Heart right ventricle (tissue), 16 donors: ENCODE data around the gene TOX2. TPM values are rescaled to one million over a fixed set of nuclear protein-coding genes. Genes with fewer than 3 reads are reported as not detected.

Source experiments
- ATAC-seq, 8 donors: fragments of 200-7000 bp; cut with Tn5 transposase; one replicate each; pipeline ENCODE4 v1.9.1; 2020; ENCODE audit warnings: mild to moderate bottlenecking in 8 of 8, moderate library complexity in 8 of 8, moderate number of reproducible peaks in 1 of 8
- DNase-seq, 2 donors: peaks; one replicate each; pipeline ENCODE4 v3.0.0-alpha.2; 2020
- H3K27ac ChIP-seq, 10 donors: fragments of 200-600 bp; sonication (generic) in 2 of 10; one replicate each; pipeline versions ENCODE4 v1.5.0 to v1.8.0; 2020 to 2022; ENCODE audit warnings: mild to moderate bottlenecking in 3 of 10
- H3K27me3 ChIP-seq, 7 donors: fragments of 200-600 bp; one replicate each; pipeline ENCODE4 v1.8.0; 2021 to 2022; ENCODE audit warnings: mild to moderate bottlenecking in 2 of 7
- H3K36me3 ChIP-seq, 9 donors: fragments of 200-600 bp; sonication (generic) in 1 of 9; one replicate each; pipeline versions ENCODE4 v1.5.0 to v1.8.0; 2020 to 2022; ENCODE audit warnings: mild to moderate bottlenecking in 2 of 9
- H3K4me1 ChIP-seq, 9 donors: fragments of 200-600 bp; sonication (generic) in 1 of 9; one replicate each; pipeline versions ENCODE4 v1.5.0 to v1.8.0; 2020 to 2022; ENCODE audit warnings: mild to moderate bottlenecking in 4 of 9
- H3K4me3 ChIP-seq, 10 donors: fragments of 200-600 bp; sonication (generic) in 2 of 10; one replicate each; pipeline versions ENCODE4 v1.5.0 to v1.8.0; 2020 to 2022; ENCODE audit warnings: mild to moderate bottlenecking in 7 of 10, moderate library complexity in 2 of 10
- H3K9me3 ChIP-seq, 11 donors: fragments of 200-600 bp in 10 of 11; sonication (generic) in 2 of 11; one replicate each; pipeline versions ENCODE4 v1.5.0 to v1.8.0; 2013 to 2022; ENCODE audit warnings: mild to moderate bottlenecking in 2 of 11, control low read depth in 1 of 11, moderate library complexity in 1 of 11
- CTCF ChIP-seq, 9 donors: fragments of 200-600 bp; sonication (generic) in 2 of 9; IDR thresholded peaks; one replicate each; pipeline versions ENCODE4 v1.5.0 to v1.8.0; 2021 to 2022; ENCODE audit warnings: antibody characterized with exemption in 9 of 9, mild to moderate bottlenecking in 5 of 9, moderate library complexity in 1 of 9
- WGBS, 2 donors: extraction: QIAGEN DNeasy Blood & Tissue Kit; methylation state at CpG; one replicate each; pipeline ENCODE4 v1.1.7; 2013; ENCODE audit warnings: inconsistent platforms in 1 of 2; 5-methylcytosine and 5-hydroxymethylcytosine counted together
- intact Hi-C, 10 donors: fragments of 100-400 bp; cut with DNase I; formaldehyde crosslinking; loops; one replicate each; pipeline versions ENCODE4 v1.11.1 to v1.14.2; 2022
- polyA plus RNA-seq, 2 donors: library from polyadenylated mRNA; stranded (reverse); fragments of 200-250 nt; gene quantifications; one replicate each; pipeline ENCODE4 v1.2.3, GENCODE V29; 2013
- total RNA-seq, 10 donors: library from RNA; stranded (reverse); fragmentation: NEBNext Ultra II Directional in 3 of 10; extraction: Animal tissue kit (Norgen Biotek cat#: 25700) in 3 of 10; gene quantifications; one replicate each; pipeline versions ENCODE4 v1.2.1 to v1.2.4, GENCODE V29; 2021 to 2023
- donor health status: Arrhythmogenic right ventricular cardiomyopathy.
- donor health status: ischemic (EF 13 %, LVEDD 7.1; RV severe dilation, severe dysfunction).
- donor health status: healthy with polysubstance abuse.
- donor health status: DM: no; HTN: yes; CAD: no.
- donor health status: DM: no; HTN: no; CAD: no.
- donor health status: ischemic (EF 25% LVEDD 6.9; RV normal size, moderate dysfunction).
- donor health status: ischemic (EF 25% LVEDD 5.7; RV mildly dilated, moderate dysfunction).
- donor health status: healthy.
- donor health status: DM: yes; HTN: yes; CAD: no.
- donor health status: Ischemic cardiomyopathy.
- donor health status: ischemic (EF 35%, LVEDD 5.7; RV mildly dilated, moderate dysfunction).
- donor health status: nonischemic (EF 11% LVEDD 7.7; RV severe dilation, severe dysfunction).
- donor health status: DM: yes; HTN: yes; CAD: no.
- donor health status: PGD.
- donor health status: ischemic (EF 29% LVEDD 5.4; RV normal size, mild dysfunction).
- donor health status: nonischemic (EF 23%, LVEDD 6.1; RV moderate dilation, normal function).

TOX2 gene
- total and polyA plus RNA-seq, 12 donors = 0.25 to 2.0 (median 1.1) TPM

GRCh38 chr20:43988867-43989266 is 74.2 kb downstream of the TOX2 start:
- 72 to 87% methylated on average over 1 of the region's 1 CpG for WGBS, 2 donors
- no peak for TF ChIP-seq CTCF (IDR thresholded peaks at IDR 0.05)
- no peak for DNase-seq

GRCh38 chr20:43991261-43991660 is 76.6 kb downstream of the TOX2 start:
- no peak overlapping the region for H3K27ac ChIP-seq
- no peak for TF ChIP-seq CTCF (IDR thresholded peaks at IDR 0.05)
- WGBS, 2 donors = 92 to 93% methylated on average over 5 of the region's 5 CpGs
- peaks cover 0 to 13% (median 0%) of the 10 kb centered on the region in 11 donors for H3K9me3 ChIP-seq
- H3K36me3 ChIP-seq = no peaks in the 10 kb centered on the region
- intact Hi-C loops = no loop called here
- ATAC-seq (no peak), DNase-seq (no peak)
- peaks cover 0 to 17% (median 0%) of the 10 kb centered on the region in 7 donors for H3K27me3 ChIP-seq
- H3K4me1 ChIP-seq = no peaks in the 10 kb centered on the region
- H3K4me3 ChIP-seq = no peak overlapping the region

More at GRCh38 chr20:43988867-43989266, 74.2 kb downstream of the TOX2 start:
- Histone ChIP-seq H3K27ac (no peak overlapping the region), H3K9me3 (peaks cover 0 to 13% (median 0%) of the 10 kb centered on the region in 11 donors), H3K4me1 (peaks cover 0 to 7% (median 0%) of the 10 kb centered on the region in 9 donors), H3K4me3 (no peak overlapping the region), H3K36me3 (no peaks in the 10 kb centered on the region), H3K27me3 (peaks cover 0 to 6% (median 0%) of the 10 kb centered on the region in 7 donors)
- intact Hi-C loops = no loop called here
- no peak for ATAC-seq

GRCh38 chr20:43991982-43992381 is 77.3 kb downstream of the TOX2 start:
- 75 to 83% methylated on average over 11 of the region's 11 CpGs for WGBS, 2 donors
- Histone ChIP-seq H3K27ac (no peak overlapping the region), H3K4me3 (no peak overlapping the region), H3K27me3 (peaks cover 0 to 17% (median 0%) of the 10 kb centered on the region in 7 donors), H3K9me3 (peaks cover 0 to 13% (median 0%) of the 10 kb centered on the region in 11 donors), H3K4me1 (no peaks in the 10 kb centered on the region), H3K36me3 (no peaks in the 10 kb centered on the region)
- no peak for TF ChIP-seq CTCF (IDR thresholded peaks at IDR 0.05)
- ATAC-seq (no peak), DNase-seq (no peak)
- intact Hi-C loops = no loop called here

- WGBS, 2 donors = 86 to 92% methylated on average over 10 of the region's 10 CpGs
Observed at GRCh38 chr20:43992885-43993284, 78.2 kb downstream of the TOX2 start.

More at GRCh38 chr20:43992885-43993284, 78.2 kb downstream of the TOX2 start:
- Histone ChIP-seq H3K27me3 (peaks cover 0 to 17% (median 0%) of the 10 kb centered on the region in 7 donors), H3K36me3 (no peaks in the 10 kb centered on the region), H3K9me3 (peaks cover 0 to 13% (median 0%) of the 10 kb centered on the region in 11 donors), H3K4me3 (no peak overlapping the region), H3K27ac (no peak overlapping the region), H3K4me1 (no peaks in the 10 kb centered on the region)
- intact Hi-C loops = no loop called here
- TF ChIP-seq CTCF (IDR thresholded peaks at IDR 0.05) = no peak
- DNase-seq = no peak
- no peak for ATAC-seq
